D721Med (cell line): ENCODE data around the gene NUDT6.

Experiments
- DNase-seq: peaks from one replicate; pipeline ENCODE4 v3.0.0; 2011; ENCODE audit warnings: low spot score; ENCODE audit not compliant: insufficient read length
- FAIRE-seq: peaks from 2 replicates; lab custom pipeline; 2011; peaks lifted over from hg19 to GRCh38; lab: Jason Lieb, UNC
- CTCF ChIP-seq: IDR thresholded peaks from 2 replicates; pipeline ENCODE4 v1.5.1; 2012; ENCODE audit warnings: mild to moderate bottlenecking, control low read depth; ENCODE audit not compliant: insufficient read depth; ENCODE audit errors: missing control alignments

The NUDT6 gene

GRCh38 chr4:122930862-122931261 lies 8.5 kb upstream of the NUDT6 start:
- no peak for DNase-seq
- TF ChIP-seq CTCF, result peak; percentile 55
- no peak for FAIRE-seq

DNA sequence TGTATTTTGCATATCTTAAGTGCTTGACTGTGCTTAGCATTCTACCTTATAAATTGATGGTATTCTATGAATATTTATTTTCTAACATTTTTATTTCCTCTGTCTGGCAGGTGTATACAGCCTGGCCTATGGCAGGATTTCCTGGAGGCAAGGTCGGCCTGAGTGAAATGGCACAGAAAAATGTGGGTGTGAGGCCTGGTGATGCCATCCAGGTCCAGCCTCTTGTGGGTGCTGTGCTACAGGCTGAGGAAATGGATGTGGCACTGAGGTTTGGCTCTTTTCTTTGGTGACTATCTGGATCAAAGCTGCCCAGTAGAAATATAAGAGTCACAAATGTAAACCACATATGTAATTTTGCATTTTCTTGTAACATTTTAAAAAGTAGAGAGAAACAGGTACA lies 6.5 kb upstream of the NUDT6 start:
- FAIRE-seq, result no peak
- no peak for DNase-seq
- TF ChIP-seq CTCF, result no peak

GRCh38 chr4:122922877-122923511 lies 597 bp upstream of the NUDT6 start:
- DNase-seq, result peak; percentile 47
- FAIRE-seq, result no peak
- TF ChIP-seq CTCF, result no peak

- DNase-seq (no peak), FAIRE-seq (no peak)
Observed at GRCh38 chr4:122921300-122921699, 1.1 kb downstream of the NUDT6 start.

DNA sequence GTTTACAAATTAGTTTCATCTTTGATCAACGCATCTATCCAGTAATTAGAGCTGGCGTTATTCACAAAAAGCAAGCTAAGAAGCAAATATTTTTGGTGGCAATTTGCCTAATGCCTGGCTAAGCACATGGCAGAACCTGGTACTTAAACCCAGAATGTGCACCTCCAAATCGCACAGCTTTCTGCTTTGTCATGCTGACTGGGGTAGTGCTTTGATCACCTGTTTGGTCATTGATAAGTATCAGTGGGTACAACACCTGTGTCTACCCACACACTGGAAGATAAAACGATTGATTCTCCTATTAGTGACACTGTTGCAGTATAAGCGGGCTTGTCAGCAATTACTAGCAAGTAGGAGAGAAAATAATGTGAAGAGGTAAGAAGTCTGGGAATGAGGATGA lies 1.9 kb downstream of the NUDT6 start:
- TF ChIP-seq CTCF, result no peak
- FAIRE-seq, result no peak
- DNase-seq, result no peak

More at GRCh38 chr4:122921300-122921699, 1.1 kb downstream of the NUDT6 start:
- TF ChIP-seq CTCF, result no peak

- FAIRE-seq (no peak), DNase-seq (no peak)
- TF ChIP-seq CTCF, result no peak
Observed at GRCh38 chr4:122917731-122918130, 4.7 kb downstream of the NUDT6 start.

DNA sequence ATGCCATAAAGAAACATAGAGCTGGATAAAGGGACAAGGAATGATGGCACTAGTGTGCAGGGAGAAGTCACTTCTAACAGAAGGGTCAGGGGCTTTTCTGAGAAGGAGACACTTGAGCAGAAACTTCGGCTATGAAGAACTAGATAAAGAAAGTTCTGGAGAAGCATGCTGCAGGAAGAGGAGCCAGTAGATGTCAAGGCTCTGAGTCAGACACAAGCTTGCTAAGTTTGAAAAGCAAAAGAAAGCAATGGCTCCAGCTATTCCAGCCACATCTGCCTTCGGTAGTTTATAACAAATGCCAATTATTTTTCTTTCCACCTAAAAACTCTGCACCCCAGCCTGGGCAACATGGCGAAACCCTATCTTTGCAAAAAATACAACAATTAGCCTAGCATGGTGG lies 7.5 kb downstream of the NUDT6 start:
- TF ChIP-seq CTCF, result no peak
- DNase-seq (no peak), FAIRE-seq (no peak)
